LHCN-M2 (cell line): ENCODE measurements around the gene MAP3K9. TPM values are rescaled to one million over a fixed set of nuclear protein-coding genes. Genes with fewer than 3 reads are reported as not detected.

Source experiments
- DNase-seq: peaks from one replicate; pipeline ENCODE4 v3.0.0-alpha.2; 2012; ENCODE audit warnings: low read depth
- total RNA-seq: library from RNA; depleted of rRNA; stranded (reverse); fragments of >200 nt; gene quantifications from 2 replicates; pipeline ENCODE4 v1.2.3, GENCODE V29; 2014

The MAP3K9 gene
- total RNA-seq, 1 experiment from 2014 or later = 0.75 TPM

- DNase-seq = peak; percentile 86
These were observed 20.4 kb downstream of the MAP3K9 start for GRCh38 chr14:70788898-70789297.

- DNase-seq = peak; percentile 18
These were observed 23.8 kb downstream of the MAP3K9 start for GRCh38 chr14:70785556-70785955.

- DNase-seq = no peak
These were observed 24.4 kb downstream of the MAP3K9 start for GRCh38 chr14:70784886-70785285.

GRCh38 chr14:70782361-70782760 lies 27.0 kb downstream of the MAP3K9 start:
- DNase-seq = peak; percentile 38

GRCh38 chr14:70780396-70781075 lies 28.8 kb downstream of the MAP3K9 start:
- no peak for DNase-seq

GRCh38 chr14:70779667-70780066 lies 29.6 kb downstream of the MAP3K9 start:
- no peak for DNase-seq

GRCh38 chr14:70776197-70776596 lies 33.1 kb downstream of the MAP3K9 start:
- no peak for DNase-seq

GRCh38 chr14:70773182-70773862 lies 36.0 kb downstream of the MAP3K9 start:
- DNase-seq = no peak

- DNase-seq = no peak
These were observed 37.5 kb downstream of the MAP3K9 start for GRCh38 chr14:70771781-70772212.

- DNase-seq = no peak
These were observed 38.8 kb downstream of the MAP3K9 start for GRCh38 chr14:70770490-70770889.

- DNase-seq = no peak
These were observed 49.9 kb downstream of the MAP3K9 start for GRCh38 chr14:70759398-70759797.

GRCh38 chr14:70755655-70756054 lies 53.7 kb downstream of the MAP3K9 start:
- peak; percentile 49 for DNase-seq

- peak; percentile 11 for DNase-seq
These were observed 54.3 kb downstream of the MAP3K9 start for GRCh38 chr14:70754991-70755390.

- DNase-seq = no peak
These were observed 55.8 kb downstream of the MAP3K9 start for GRCh38 chr14:70753518-70753953.

- no peak for DNase-seq
These were observed 60.9 kb downstream of the MAP3K9 start for GRCh38 chr14:70748422-70748821.

- DNase-seq = no peak
These were observed 64.7 kb downstream of the MAP3K9 start for GRCh38 chr14:70744641-70745040.

- DNase-seq = no peak
These were observed 67.0 kb downstream of the MAP3K9 start for GRCh38 chr14:70742316-70742715.

GRCh38 chr14:70741482-70741881 lies 67.8 kb downstream of the MAP3K9 start:
- DNase-seq = no peak

GRCh38 chr14:70735043-70735442 lies 74.3 kb downstream of the MAP3K9 start:
- peak; percentile 22 for DNase-seq

GRCh38 chr14:70731447-70732239 lies 77.7 kb downstream of the MAP3K9 start:
- no peak for DNase-seq

- no peak for DNase-seq
These were observed 78.9 kb downstream of the MAP3K9 start for GRCh38 chr14:70730393-70730792.

- DNase-seq = no peak
These were observed 82.5 kb downstream of the MAP3K9 start for GRCh38 chr14:70726651-70727375.
